Gastroesophageal sphincter (tissue), 4 donors: ENCODE results near the gene SPTA1. TPM values are rescaled to one million over a fixed set of nuclear protein-coding genes. Genes with fewer than 3 reads are reported as not detected.

Experiments
- ATAC-seq: fragments of 150-250 bp; one replicate; pipeline ENCODE4 v1.9.1; 2016; ENCODE audit warnings: mild to moderate bottlenecking, moderate library complexity
- H3K27ac ChIP-seq, 4 donors: fragments of 200-600 bp; sonication (generic) in 3 of 4; 1 replicate in 3 of 4; 2 replicates in 1 of 4; pipeline ENCODE4 v1.5.1; 2016 to 2019
- H3K27me3 ChIP-seq: fragments of 200-600 bp; sonication (generic); one replicate; pipeline ENCODE4 v1.5.1; 2019
- H3K36me3 ChIP-seq, 2 donors: fragments of 200-600 bp; sonication (generic); one replicate each; pipeline ENCODE4 v1.5.1; 2019; ENCODE audit warnings: control low read depth in 1 of 2
- H3K4me1 ChIP-seq, 3 donors: fragments of 200-600 bp; sonication (generic); 1 replicate in 2 of 3; 2 replicates in 1 of 3; pipeline ENCODE4 v1.5.1; 2016 to 2019; ENCODE audit warnings: control low read depth in 2 of 3
- H3K4me3 ChIP-seq, 2 donors: fragments of 200-600 bp; sonication (generic); one replicate each; pipeline ENCODE4 v1.5.1; 2019; ENCODE audit warnings: mild to moderate bottlenecking in 1 of 2, moderate library complexity in 1 of 2
- H3K9me3 ChIP-seq, 3 donors: fragments of 200-600 bp; sonication (generic); one replicate each; pipeline ENCODE4 v1.5.1; 2017 to 2019; ENCODE audit warnings: control low read depth in 2 of 3
- CTCF ChIP-seq, 4 experiments: fragments of 200-600 bp in 2 of 4; fragments of 450-650 bp in 2 of 4; sonication (generic) in 1 of 4; IDR thresholded peaks; one replicate each; pipeline ENCODE4 v1.5.1; 2017 to 2019; ENCODE audit warnings: antibody characterized with exemption in 4 of 4, mild to moderate bottlenecking in 2 of 4, moderate library complexity in 2 of 4
- EP300 ChIP-seq: sonication (generic); formaldehyde crosslinking; IDR thresholded peaks from one replicate; pipeline ENCODE4 v1.6.1; 2017; ENCODE audit warnings: antibody characterized with exemption, mild to moderate bottlenecking
- POLR2A ChIP-seq, 2 donors: fragments of 450-650 bp; IDR thresholded peaks; one replicate each; pipeline ENCODE4 v1.6.1; 2017; ENCODE audit warnings: antibody characterized with exemption in 2 of 2, mild to moderate bottlenecking in 2 of 2, moderate library complexity in 1 of 2
- POLR2AphosphoS5 ChIP-seq: sonication (generic); formaldehyde crosslinking; IDR thresholded peaks from one replicate; pipeline ENCODE4 v1.6.1; 2017; ENCODE audit warnings: antibody characterized with exemption
- WGBS, 2 donors: methylation state at CpG; one replicate each; pipeline ENCODE4 v1.1.5; 2018; ENCODE audit warnings: low coverage in 1 of 2; 5-methylcytosine and 5-hydroxymethylcytosine counted together
- total RNA-seq, 4 donors: library from RNA; depleted of rRNA; stranded (reverse); fragments of >200 nt; gene quantifications; one replicate each; pipeline ENCODE4 v1.1.0, GENCODE V29; 2016

SPTA1 gene
- total RNA-seq, 4 donors from 2014 or later: 0.05 to 0.16 TPM; not detected in 2

GRCh38 chr1:158607296-158607695 is 79.2 kb downstream of the SPTA1 start:
- WGBS, 2 donors: no CpG with 5 or more reads among the region's 1 CpG
- no peak for ATAC-seq
- no peaks in the 10 kb centered on the region for H3K4me1 ChIP-seq

GRCh38 chr1:158604968-158605367 is 81.5 kb downstream of the SPTA1 start, which contains the start of gene OR10Z1:
Gene OR10Z1 (plus strand): TSS chr1:158605268. CDS start chr1:158606439, 1,171 bp downstream.
- WGBS, 2 donors: 42 to 71% methylated on average over 1 of the region's 1 CpG
- H3K27me3 ChIP-seq: no peaks in the 10 kb centered on the region
- no peaks in the 10 kb centered on the region for H3K36me3 ChIP-seq
- H3K9me3 ChIP-seq: no peaks in the 10 kb centered on the region
- no peak within 1 kb of the TSS for H3K4me3 ChIP-seq
- H3K27ac ChIP-seq: no peak within 1 kb of the TSS
- H3K4me1 ChIP-seq: no peaks in the 10 kb centered on the region
- ATAC-seq: no peak
- TF ChIP-seq CTCF (IDR thresholded peaks at IDR 0.05): no peak
- TF ChIP-seq POLR2A (IDR thresholded peaks at IDR 0.05): no peak
- TF ChIP-seq EP300: no peak
- no peak for TF ChIP-seq POLR2AphosphoS5

More at GRCh38 chr1:158607296-158607695, 79.2 kb downstream of the SPTA1 start:
- Histone ChIP-seq H3K36me3 (no peaks in the 10 kb centered on the region), H3K27me3 (no peaks in the 10 kb centered on the region), H3K27ac (no peak overlapping the region), H3K4me3 (no peak overlapping the region), H3K9me3 (no peaks in the 10 kb centered on the region)
- TF ChIP-seq EP300 (no peak), CTCF (IDR thresholded peaks at IDR 0.05) (no peak), POLR2AphosphoS5 (no peak), POLR2A (IDR thresholded peaks at IDR 0.05) (no peak)

GRCh38 chr1:158600735-158601134 is 85.8 kb downstream of the SPTA1 start:
- no peak for TF ChIP-seq CTCF (IDR thresholded peaks at IDR 0.05)
- no peak for TF ChIP-seq POLR2A (IDR thresholded peaks at IDR 0.05)
- no peak for TF ChIP-seq POLR2AphosphoS5
- no peak for TF ChIP-seq EP300
- Histone ChIP-seq H3K4me3 (no peak overlapping the region), H3K9me3 (peaks cover 0 to 36% (median 0%) of the 10 kb centered on the region in 3 donors), H3K36me3 (no peaks in the 10 kb centered on the region), H3K4me1 (no peaks in the 10 kb centered on the region), H3K27ac (no peak overlapping the region), H3K27me3 (no peaks in the 10 kb centered on the region)
- ATAC-seq: no peak
- WGBS, 2 donors: 91 to 100% methylated on average over 2 of the region's 2 CpGs

- TF ChIP-seq CTCF (IDR thresholded peaks at IDR 0.05) (no peak), POLR2A (IDR thresholded peaks at IDR 0.05) (no peak), EP300 (no peak), POLR2AphosphoS5 (no peak)
- WGBS, 2 donors: 83% methylated on average over 1 of the region's 1 CpG; no CpG with 5 or more reads in 1 of the 2 donors
- Histone ChIP-seq H3K4me3 (no peak overlapping the region), H3K36me3 (no peaks in the 10 kb centered on the region), H3K9me3 (peaks cover 0 to 13% (median 0%) of the 10 kb centered on the region in 3 donors), H3K4me1 (no peaks in the 10 kb centered on the region), H3K27me3 (no peaks in the 10 kb centered on the region), H3K27ac (no peak overlapping the region)
- no peak for ATAC-seq
Measured at GRCh38 chr1:158586942-158587341, 99.6 kb downstream of the SPTA1 start.

- no peaks in the 10 kb centered on the region for H3K36me3 ChIP-seq
- ATAC-seq: no peak
- no peaks in the 10 kb centered on the region for H3K4me1 ChIP-seq
- no peak overlapping the region for H3K4me3 ChIP-seq
- no peak overlapping the region for H3K27ac ChIP-seq
- 16 to 49% methylated on average over 4 of the region's 4 CpGs for WGBS, 2 donors
- peaks cover 0 to 13% (median 0%) of the 10 kb centered on the region in 3 donors for H3K9me3 ChIP-seq
- TF ChIP-seq EP300 (no peak), POLR2AphosphoS5 (no peak), CTCF (IDR thresholded peaks at IDR 0.05) (no peak), POLR2A (IDR thresholded peaks at IDR 0.05) (no peak)
- H3K27me3 ChIP-seq: no peaks in the 10 kb centered on the region
Measured at GRCh38 chr1:158583962-158584361, 102.6 kb downstream of the SPTA1 start.
